ENCODE measurements around the gene RNASE4. TPM values are rescaled to one million over a fixed set of nuclear protein-coding genes. Genes with fewer than 3 reads are reported as not detected.
A peak's percentile ranks its signal among the peaks of the same experiment; 100 is the strongest.

RNASE4 gene
- polyA plus RNA-seq, 1 of the 3 experiments (the other 2 are of a cell fraction) = 11.6 TPM

DNA sequence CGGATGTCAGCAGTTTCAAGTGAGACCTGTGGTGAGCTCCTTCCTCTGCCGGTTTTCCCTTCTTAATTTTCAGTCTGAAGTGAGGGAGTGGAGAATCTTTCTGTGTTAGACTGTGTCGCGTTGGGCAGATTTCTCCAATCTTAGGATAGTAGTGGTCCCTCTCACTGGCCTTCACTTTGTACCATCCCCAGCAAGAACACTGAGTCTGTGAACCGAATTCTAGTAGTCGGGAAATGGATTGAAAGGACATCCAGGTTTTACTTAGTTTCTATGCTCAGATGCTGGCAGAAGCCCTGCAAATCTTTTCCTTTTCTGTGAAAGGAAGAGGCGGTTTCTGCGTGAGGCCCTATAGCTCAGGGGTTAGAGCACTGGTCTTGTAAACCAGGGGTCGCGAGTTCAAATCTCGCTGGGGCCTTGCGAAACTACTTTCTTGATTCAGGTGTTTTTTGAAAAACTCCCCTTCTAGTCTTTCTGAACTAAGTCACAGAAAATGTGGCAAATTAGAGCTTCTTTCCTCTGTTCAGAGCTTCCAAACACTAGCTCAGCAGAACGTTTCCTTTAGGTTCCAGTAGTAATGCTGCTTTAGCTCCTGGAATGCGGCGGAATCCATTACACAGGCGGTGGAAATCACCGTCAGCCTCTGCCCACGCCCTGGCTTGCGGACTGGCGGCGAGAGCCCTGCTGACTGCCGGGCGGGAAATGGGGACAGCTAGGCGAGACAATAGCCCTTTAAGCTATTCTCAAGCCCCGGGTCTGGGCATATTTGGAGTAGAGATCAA is 2.8 kb upstream of the RNASE4 start (continued):
- TF ChIP-seq USF2 (IDR thresholded peaks at IDR 0.05; ENCODE audit: borderline replicate concordance, low read depth, low read length) (no peak), GABPA (IDR thresholded peaks at IDR 0.05; ENCODE audit: low read depth) (peak; percentile 28; the same call in 1 of the 2 replicates), POLR2AphosphoS5 (IDR thresholded peaks at IDR 0.05; ENCODE audit: low read depth, low read length) (no peak), RAD21 (IDR thresholded peaks at IDR 0.05; ENCODE audit: low read length) (no peak), EZH2phosphoT487 (IDR thresholded peaks at IDR 0.05; ENCODE audit: borderline replicate concordance, low read depth) (no peak), FOXM1 (IDR thresholded peaks at IDR 0.05; ENCODE audit: low read depth) (0 out of 2 replicates have a peak, but pooled peaks have one; percentile 26), SMC3 (IDR thresholded peaks at IDR 0.05; ENCODE audit: low read depth, low read length) (no peak), FOSL2 (IDR thresholded peaks at IDR 0.05; ENCODE audit: borderline replicate concordance, low read depth) (peak; percentile 70), CTCF (IDR thresholded peaks at IDR 0.05) (no peak), TEAD4 (IDR thresholded peaks at IDR 0.05; ENCODE audit: borderline replicate concordance, insufficient read depth) (peak; percentile 92), PBX3 (IDR thresholded peaks at IDR 0.05) (no peak), RFX5 (IDR thresholded peaks at IDR 0.05; ENCODE audit: low read length) (no peak), ELF1 (IDR thresholded peaks at IDR 0.05) (no peak; the same call in 1 of the 2 replicates)
- TF ChIP-seq, protein P1, sequence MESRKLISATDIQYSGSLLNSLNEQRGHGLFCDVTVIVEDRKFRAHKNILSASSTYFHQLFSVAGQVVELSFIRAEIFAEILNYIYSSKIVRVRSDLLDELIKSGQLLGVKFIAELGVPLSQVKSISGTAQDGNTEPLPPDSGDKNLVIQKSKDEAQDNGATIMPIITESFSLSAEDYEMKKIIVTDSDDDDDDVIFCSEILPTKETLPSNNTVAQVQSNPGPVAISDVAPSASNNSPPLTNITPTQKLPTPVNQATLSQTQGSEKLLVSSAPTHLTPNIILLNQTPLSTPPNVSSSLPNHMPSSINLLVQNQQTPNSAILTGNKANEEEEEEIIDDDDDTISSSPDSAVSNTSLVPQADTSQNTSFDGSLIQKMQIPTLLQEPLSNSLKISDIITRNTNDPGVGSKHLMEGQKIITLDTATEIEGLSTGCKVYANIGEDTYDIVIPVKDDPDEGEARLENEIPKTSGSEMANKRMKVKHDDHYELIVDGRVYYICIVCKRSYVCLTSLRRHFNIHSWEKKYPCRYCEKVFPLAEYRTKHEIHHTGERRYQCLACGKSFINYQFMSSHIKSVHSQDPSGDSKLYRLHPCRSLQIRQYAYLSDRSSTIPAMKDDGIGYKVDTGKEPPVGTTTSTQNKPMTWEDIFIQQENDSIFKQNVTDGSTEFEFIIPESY (IDR thresholded peaks at IDR 0.05; ENCODE audit: borderline replicate concordance, low read depth) = no peak

- peaks cover 6% of the 10 kb centered on the region for H3K27me3 ChIP-seq (ENCODE audit: insufficient read depth)
- H3K4me2 ChIP-seq = peak overlapping the region; percentile 97
- H2AFZ ChIP-seq (ENCODE audit: low read depth) = peak overlapping the region; percentile 97
- H3K27ac ChIP-seq (ENCODE audit: low read depth in 2 of 2, low read length in 1 of 2) = peak overlapping the region; percentile 94 to 98
- H3K9ac ChIP-seq = peak overlapping the region; percentile 97
- peaks cover 5 to 26% of the 10 kb centered on the region in 2 experiments; a peak in 3 of 4 replicates for H3K4me1 ChIP-seq (ENCODE audit: control insufficient read depth in 1 of 2, insufficient read depth in 2 of 2, low read depth in 1 of 2, low read length in 1 of 2)
- H3K9me3 ChIP-seq = no peaks in the 10 kb centered on the region
- no peaks in the 10 kb centered on the region for H4K20me1 ChIP-seq (ENCODE audit: insufficient read depth)
- TF ChIP-seq CTCF (IDR thresholded peaks at IDR 0.05) = no peak
- no peak for TF ChIP-seq FOXJ3 (CRISPR knock-in tag; IDR thresholded peaks at IDR 0.05)
- no peak for TF ChIP-seq PBX3 (IDR thresholded peaks at IDR 0.05)
- no peak for TF ChIP-seq USF2 (IDR thresholded peaks at IDR 0.05; ENCODE audit: borderline replicate concordance, low read depth, low read length)
- TF ChIP-seq GABPA (IDR thresholded peaks at IDR 0.05; ENCODE audit: low read depth) = no peak
- DNase-seq = no peak
- no peaks in the 10 kb centered on the region for H3K36me3 ChIP-seq (replicated peaks in 1 of 2; ENCODE audit: control insufficient read depth in 1 of 2, insufficient read depth in 2 of 2, low read length in 1 of 2)
- no peaks in the 10 kb centered on the region for H3K9me2 ChIP-seq
- CTCF ChIA-PET = interaction anchor here (0.9 to 5.5 kb wide), 8 partner anchors 9 to 289 kb away, joined by 3 to 25 read pairs (median 4); no protein-coding TSS in a partner anchor
- 2% methylated on average over 11 of the region's 11 CpGs for WGBS (ENCODE audit: low lambda C conversion rate)
- H3K79me2 ChIP-seq (ENCODE audit: insufficient read depth) = no peaks in the 10 kb centered on the region
- H3K4me3 ChIP-seq (ENCODE audit: low read depth in 2 of 2, low read length in 1 of 2) = peak overlapping the region; percentile 93 to 97
- peaks cover 39% of the 10 kb centered on the region for H3F3A ChIP-seq (replicated peaks; ENCODE audit: insufficient read depth)
- POLR2A ChIA-PET = interaction anchor here (1.1 to 1.6 kb wide), 2 partner anchors 227 to 339 kb away, joined by 3 to 4 read pairs; partner anchors contain the start of genes APEX1 and PARP2
Observed at GRCh38 chr14:20682127-20682434, 2.3 kb upstream of the RNASE4 start.
